Sigmoid colon (tissue), 7 donors: ENCODE results near the gene MYPN. TPM values are rescaled to one million over a fixed set of nuclear protein-coding genes. Genes with fewer than 3 reads are reported as not detected.

ENCODE experiments used
- DNase-seq: peaks from one replicate; pipeline ENCODE4 v3.0.0-alpha.2; 2019
- H3K27ac ChIP-seq, 4 donors: fragments of 200-600 bp; sonication (generic); one replicate each; pipeline ENCODE4 v1.5.1; 2016 to 2019; ENCODE audit warnings: mild to moderate bottlenecking in 1 of 4
- H3K27me3 ChIP-seq, 3 donors: fragments of 200-600 bp; sonication (generic); one replicate each; pipeline ENCODE4 v1.5.1; 2019; ENCODE audit warnings: mild to moderate bottlenecking in 1 of 3
- H3K36me3 ChIP-seq, 4 donors: fragments of 200-600 bp; sonication (generic); one replicate each; pipeline ENCODE4 v1.5.1; 2016 to 2019
- H3K4me1 ChIP-seq, 4 donors: fragments of 200-600 bp; sonication (generic); one replicate each; pipeline ENCODE4 v1.5.1; 2017 to 2019
- H3K4me3 ChIP-seq, 4 donors: fragments of 200-600 bp; sonication (generic); one replicate each; pipeline ENCODE4 v1.5.1; 2017 to 2019; ENCODE audit warnings: mild to moderate bottlenecking in 2 of 4, moderate library complexity in 1 of 4
- H3K9me3 ChIP-seq, 4 donors: fragments of 200-600 bp in 3 of 4; sonication (generic) in 3 of 4; one replicate each; pipeline versions ENCODE4 v1.5.1 to v1.6.1; 2013 to 2019
- CTCF ChIP-seq, 4 experiments: fragments of 450-650 bp in 3 of 4; fragments of 200-600 bp in 1 of 4; IDR thresholded peaks; one replicate each; pipeline ENCODE4 v1.5.1; 2016 to 2019; ENCODE audit warnings: antibody characterized with exemption in 4 of 4, mild to moderate bottlenecking in 3 of 4, moderate library complexity in 2 of 4
- EP300 ChIP-seq, 4 donors: sonication (generic); formaldehyde crosslinking; IDR thresholded peaks; one replicate each; pipeline ENCODE4 v1.6.1; 2017; ENCODE audit warnings: antibody characterized with exemption in 4 of 4
- POLR2A ChIP-seq, 2 donors: fragments of 450-650 bp; IDR thresholded peaks; one replicate each; pipeline ENCODE4 v1.6.1; 2016; ENCODE audit warnings: antibody characterized with exemption in 2 of 2, mild to moderate bottlenecking in 2 of 2, moderate library complexity in 2 of 2
- POLR2AphosphoS5 ChIP-seq, 4 donors: sonication (generic); formaldehyde crosslinking; IDR thresholded peaks; one replicate each; pipeline ENCODE4 v1.6.1; 2017; ENCODE audit warnings: antibody characterized with exemption in 4 of 4
- WGBS, 2 donors: extraction: QIAGEN DNeasy Blood & Tissue Kit; methylation state at CpG; one replicate each; pipeline ENCODE4 v1.1.7; 2013; 5-methylcytosine and 5-hydroxymethylcytosine counted together
- intact Hi-C: fragments of 100-400 bp; cut with DNase I; formaldehyde crosslinking; loops from one replicate; pipeline ENCODE4 v1.15.1; 2023
- polyA plus RNA-seq, 3 donors: library from polyadenylated mRNA; stranded (reverse); fragments of 200-250 nt; gene quantifications; one replicate each; pipeline ENCODE4 v1.2.3, GENCODE V29; 2013
- total RNA-seq, 4 donors: library from RNA; depleted of rRNA; stranded (reverse); fragments of >200 nt; gene quantifications; one replicate each; pipeline ENCODE4 v1.1.0, GENCODE V29; 2016
- donor health status: healthy with polysubstance abuse.
- donor health status: Bipolar disorder and iron deficiency.
- donor health status: healthy.

MYPN gene
- total and polyA plus RNA-seq, 7 donors = 0.23 to 1.6 (median 0.60) TPM; not detected in 4

- Histone ChIP-seq H3K4me1 (no peaks in the 10 kb centered on the region), H3K36me3 (no peaks in the 10 kb centered on the region), H3K27me3 (no peaks in the 10 kb centered on the region), H3K27ac (no peak overlapping the region), H3K4me3 (no peak overlapping the region), H3K9me3 (no peaks in the 10 kb centered on the region)
- DNase-seq = no peak
- intact Hi-C loops = no loop called here
- WGBS, 2 donors = 56 to 80% methylated on average over 4 of the region's 4 CpGs
- no peak for TF ChIP-seq POLR2A (IDR thresholded peaks at IDR 0.05)
- TF ChIP-seq POLR2AphosphoS5 (IDR thresholded peaks at IDR 0.05) = no peak
These were observed 20.5 kb upstream of the MYPN start for GRCh38 chr10:68088740-68089139.

GRCh38 chr10:68090586-68090985, 18.7 kb upstream of the MYPN start:
- intact Hi-C loops = no loop called here

GRCh38 chr10:68092512-68092911, 16.8 kb upstream of the MYPN start:
- WGBS, 2 donors = 94% methylated on average over 2 of the region's 2 CpGs
- Histone ChIP-seq H3K27ac (no peak overlapping the region), H3K36me3 (no peaks in the 10 kb centered on the region), H3K9me3 (no peaks in the 10 kb centered on the region), H3K27me3 (no peaks in the 10 kb centered on the region), H3K4me3 (no peak overlapping the region), H3K4me1 (peaks cover 0 to 12% (median 3%) of the 10 kb centered on the region in 4 donors)
- intact Hi-C loops = no loop called here
- DNase-seq = no peak
- TF ChIP-seq POLR2A (IDR thresholded peaks at IDR 0.05) = no peak
- TF ChIP-seq POLR2AphosphoS5 (IDR thresholded peaks at IDR 0.05) = no peak
- TF ChIP-seq CTCF (IDR thresholded peaks at IDR 0.05) = no peak
- TF ChIP-seq EP300 (IDR thresholded peaks at IDR 0.05) = no peak

More at GRCh38 chr10:68090586-68090985, 18.7 kb upstream of the MYPN start:
- 85 to 91% methylated on average over 4 of the region's 4 CpGs for WGBS, 2 donors
- Histone ChIP-seq H3K9me3 (no peaks in the 10 kb centered on the region), H3K36me3 (no peaks in the 10 kb centered on the region), H3K4me3 (no peak overlapping the region), H3K27me3 (no peaks in the 10 kb centered on the region), H3K27ac (no peak overlapping the region), H3K4me1 (peaks cover 0 to 5% (median 0%) of the 10 kb centered on the region in 4 donors)
- TF ChIP-seq POLR2AphosphoS5 (IDR thresholded peaks at IDR 0.05) (no peak), POLR2A (IDR thresholded peaks at IDR 0.05) (no peak), CTCF (IDR thresholded peaks at IDR 0.05) (no peak), EP300 (IDR thresholded peaks at IDR 0.05) (no peak)
- DNase-seq = no peak

- Histone ChIP-seq H3K4me3 (no peak overlapping the region), H3K27me3 (no peaks in the 10 kb centered on the region), H3K9me3 (no peaks in the 10 kb centered on the region), H3K36me3 (no peaks in the 10 kb centered on the region), H3K4me1 (peaks cover 0 to 14% (median 3%) of the 10 kb centered on the region in 4 donors), H3K27ac (no peak overlapping the region)
- intact Hi-C loops = no loop called here
- TF ChIP-seq POLR2AphosphoS5 (IDR thresholded peaks at IDR 0.05) = no peak
- TF ChIP-seq CTCF (IDR thresholded peaks at IDR 0.05) = no peak
- TF ChIP-seq POLR2A (IDR thresholded peaks at IDR 0.05) = no peak
- no peak for TF ChIP-seq EP300 (IDR thresholded peaks at IDR 0.05)
- WGBS, 2 donors = 85 to 90% methylated on average over 2 of the region's 2 CpGs
- DNase-seq = no peak
These were observed 14.1 kb upstream of the MYPN start for GRCh38 chr10:68095153-68095552.

- intact Hi-C loops = no loop called here
- no peaks in the 10 kb centered on the region for H3K9me3 ChIP-seq
- peaks cover 0 to 14% (median 3%) of the 10 kb centered on the region in 4 donors for H3K4me1 ChIP-seq
- WGBS, 2 donors = 42 to 67% methylated on average over 4 of the region's 4 CpGs
- DNase-seq = no peak
- H3K36me3 ChIP-seq = no peaks in the 10 kb centered on the region
- no peak overlapping the region for H3K4me3 ChIP-seq
- no peaks in the 10 kb centered on the region for H3K27me3 ChIP-seq
- TF ChIP-seq POLR2A (IDR thresholded peaks at IDR 0.05) (no peak), CTCF (IDR thresholded peaks at IDR 0.05) (no peak), POLR2AphosphoS5 (IDR thresholded peaks at IDR 0.05) (no peak), EP300 (IDR thresholded peaks at IDR 0.05) (no peak)
- no peak overlapping the region for H3K27ac ChIP-seq
These were observed 12.3 kb upstream of the MYPN start for GRCh38 chr10:68096913-68097516.
